ENCODE data around the gene UBQLN2. TPM values are rescaled to one million over a fixed set of nuclear protein-coding genes. Genes with fewer than 3 reads are reported as not detected.

Gene UBQLN2
- total RNA-seq, 1 donor from 2014 or later = 38.9 TPM

- no peak overlapping the region for H3K27ac Mint-ChIP-seq (ENCODE audit: unreplicated experiment)
- no peak for TF ChIP-seq EZH2 (IDR thresholded peaks at IDR 0.05; ENCODE audit: insufficient read depth, low read length)
- no peak for TF ChIP-seq CTCF (IDR thresholded peaks at IDR 0.05; ENCODE audit: insufficient read depth, low read depth, low read length)
Observed at GRCh38 chrX:56557376-56557929, 6.0 kb upstream of the UBQLN2 start.

GRCh38 chrX:56564164-56564885 is 898 bp downstream of the UBQLN2 start:
- H3K79me2 ChIP-seq (ENCODE audit: insufficient read depth, low read length) = peaks cover 57% of the 10 kb centered on the region
- Mint-ChIP-seq H3K4me3 (ENCODE audit: unreplicated experiment) (peak overlapping the region; percentile 89), H3K36me3 (ENCODE audit: low read depth, unreplicated experiment) (no peaks in the 10 kb centered on the region), H3K4me1 (ENCODE audit: low read depth, unreplicated experiment) (peaks cover 1% of the 10 kb centered on the region), H3K27me3 (ENCODE audit: low read depth, unreplicated experiment) (no peaks in the 10 kb centered on the region), H3K27ac (ENCODE audit: unreplicated experiment) (no peak overlapping the region), H3K9me3 (ENCODE audit: unreplicated experiment) (no peaks in the 10 kb centered on the region)
- no peaks in the 10 kb centered on the region for H3K27me3 ChIP-seq (ENCODE audit: insufficient read depth, low read length)
- peak overlapping the region; percentile 94 for H3K27ac ChIP-seq (ENCODE audit: low read depth, low read length)
- H3K4me3 ChIP-seq (ENCODE audit: insufficient read depth, low read depth, low read length) = peak overlapping the region; percentile 91
- H3K4me2 ChIP-seq (ENCODE audit: low read length) = peak overlapping the region; percentile 97
- H3K36me3 ChIP-seq (ENCODE audit: insufficient read depth, low read length) = no peaks in the 10 kb centered on the region
- no peaks in the 10 kb centered on the region for H3K9me3 ChIP-seq (ENCODE audit: insufficient read depth, low read depth, low read length)
- DNase-seq (ENCODE audit: low read depth) = peak; percentile 72
- no peaks in the 10 kb centered on the region for H3K4me1 ChIP-seq (ENCODE audit: insufficient read depth, low read length)
- peak overlapping the region; percentile 60 for H2AFZ ChIP-seq (ENCODE audit: low read depth, low read length)
- peaks cover 41% of the 10 kb centered on the region for H4K20me1 ChIP-seq (ENCODE audit: insufficient read depth, low read length)
- TF ChIP-seq CTCF (IDR thresholded peaks at IDR 0.05; ENCODE audit: insufficient read depth, low read depth, low read length) = no peak
- no peak for TF ChIP-seq EZH2 (IDR thresholded peaks at IDR 0.05; ENCODE audit: insufficient read depth, low read length)
- peak overlapping the region; percentile 99 for H3K9ac ChIP-seq (ENCODE audit: low read length)
- no peak for FAIRE-seq

More at GRCh38 chrX:56557376-56557929, 6.0 kb upstream of the UBQLN2 start:
- no peaks in the 10 kb centered on the region for H3K36me3 ChIP-seq (ENCODE audit: insufficient read depth, low read length)
- no peak overlapping the region for H3K4me2 ChIP-seq (ENCODE audit: low read length)
- no peak overlapping the region for H2AFZ ChIP-seq (ENCODE audit: low read depth, low read length)
- DNase-seq (ENCODE audit: low read depth) = no peak
- no peak overlapping the region for H3K27ac ChIP-seq (ENCODE audit: low read depth, low read length)
- no peak for FAIRE-seq
- H3K36me3 Mint-ChIP-seq (ENCODE audit: low read depth, unreplicated experiment) = no peaks in the 10 kb centered on the region
- H3K4me1 Mint-ChIP-seq (ENCODE audit: low read depth, unreplicated experiment) = no peaks in the 10 kb centered on the region
- H3K4me3 ChIP-seq (ENCODE audit: insufficient read depth, low read depth, low read length) = no peak overlapping the region
- no peaks in the 10 kb centered on the region for H4K20me1 ChIP-seq (ENCODE audit: insufficient read depth, low read length)
- H3K27me3 Mint-ChIP-seq (ENCODE audit: low read depth, unreplicated experiment) = no peaks in the 10 kb centered on the region
- H3K79me2 ChIP-seq (ENCODE audit: insufficient read depth, low read length) = no peaks in the 10 kb centered on the region
- H3K27me3 ChIP-seq (ENCODE audit: insufficient read depth, low read length) = no peaks in the 10 kb centered on the region
- no peak overlapping the region for H3K9ac ChIP-seq (ENCODE audit: low read length)
- no peaks in the 10 kb centered on the region for H3K9me3 ChIP-seq (ENCODE audit: insufficient read depth, low read depth, low read length)
- no peaks in the 10 kb centered on the region for H3K9me3 Mint-ChIP-seq (ENCODE audit: unreplicated experiment)
- no peaks in the 10 kb centered on the region for H3K4me1 ChIP-seq (ENCODE audit: insufficient read depth, low read length)
- no peak overlapping the region for H3K4me3 Mint-ChIP-seq (ENCODE audit: unreplicated experiment)
